ENCODE measurements around the gene PRODH2.

- TF ChIP-seq CTCF (conservative IDR thresholded peaks at IDR 0.05; ENCODE audit: low read depth, low read length) (no peak), EZH2 (IDR thresholded peaks at IDR 0.05; ENCODE audit: low read length, unreplicated experiment) (no peak), EZH2phosphoT487 (IDR thresholded peaks at IDR 0.05; ENCODE audit: borderline replicate concordance, low read length) (no peak)
Observed at GRCh38 chr19:35824150-35824549, 11.5 kb upstream of the PRODH2 start.

Data from PC-3 (cell line).